Measurements from ENCODE around the gene HSCB.

DNA sequence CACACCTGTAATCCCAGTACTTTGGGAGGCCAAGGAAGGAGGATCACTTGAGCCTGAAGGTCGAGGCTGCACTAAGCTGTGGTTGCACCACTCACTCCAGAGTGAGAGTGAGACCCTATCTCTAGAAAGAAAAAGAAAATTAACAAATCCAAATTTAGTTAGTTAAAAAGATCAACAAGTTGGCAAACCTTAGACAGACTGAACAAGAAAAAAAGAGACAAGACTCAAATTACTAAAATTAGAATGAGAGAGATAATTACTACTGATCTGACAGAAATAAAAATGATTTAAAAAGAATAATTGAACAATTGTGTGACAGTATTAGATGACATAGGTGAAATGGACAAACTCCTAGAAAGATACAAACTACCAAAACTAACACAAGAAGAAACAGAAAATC, 13.8 kb upstream of the HSCB start:
- TF ChIP-seq CTCF (optimal IDR thresholded peaks at IDR 0.05 in 1 of 3, IDR thresholded peaks at IDR 0.05 in 1 of 3, conservative IDR thresholded peaks at IDR 0.05 in 1 of 3; ENCODE audit: extremely low read depth in 1 of 3, insufficient read depth in 2 of 3, low read length in 3 of 3) (no peak), EZH2 (IDR thresholded peaks at IDR 0.05; ENCODE audit: low read length) (no peak)
